Parathyroid adenoma (tissue), 2 donors: ENCODE results near the gene FCN2.

Experiments used
- H2AFZ ChIP-seq: fragments of 300-600 bp; sonication (generic); one replicate; pipeline ENCODE4 v1.7.0; 2017; ENCODE audit warnings: antibody characterized with exemption, mild to moderate bottlenecking
- H3K27ac ChIP-seq: fragments of 300-600 bp; sonication (generic); one replicate; pipeline ENCODE4 v1.7.0; 2017
- H3K27me3 ChIP-seq: fragments of 300-600 bp; sonication (generic); one replicate; pipeline ENCODE4 v1.7.0; 2017; ENCODE audit warnings: low read length; ENCODE audit not compliant: control insufficient read depth, insufficient read depth
- H3K36me3 ChIP-seq: fragments of 300-600 bp; sonication (generic); one replicate; pipeline ENCODE4 v1.7.0; 2017; ENCODE audit warnings: low read length; ENCODE audit not compliant: control insufficient read depth, insufficient read depth
- H3K4me1 ChIP-seq: fragments of 300-600 bp; sonication (generic); one replicate; pipeline ENCODE4 v1.7.0; 2017; ENCODE audit warnings: control low read depth
- H3K4me2 ChIP-seq: fragments of 300-600 bp; sonication (generic); one replicate; pipeline ENCODE4 v1.7.0; 2017; ENCODE audit warnings: low read length
- H3K4me3 ChIP-seq: fragments of 300-600 bp; sonication (generic); one replicate; pipeline ENCODE4 v1.7.0; 2017; ENCODE audit warnings: low read depth, low read length
- H3K79me2 ChIP-seq: fragments of 300-600 bp; sonication (generic); one replicate; pipeline ENCODE4 v1.7.0; 2017; ENCODE audit warnings: control low read depth
- H3K9ac ChIP-seq: fragments of 300-600 bp; sonication (generic); one replicate; pipeline ENCODE4 v1.7.0; 2017; ENCODE audit warnings: mild to moderate bottlenecking
- H3K9me3 ChIP-seq: fragments of 300-600 bp; sonication (generic); one replicate; pipeline ENCODE4 v1.7.0; 2017; ENCODE audit warnings: low read length; ENCODE audit not compliant: control insufficient read depth
- TF ChIP-seq, protein P1 (sequence below): fragments of 300-600 bp; sonication (generic); IDR thresholded peaks from one replicate; pipeline ENCODE4 v1.7.0; 2017; ENCODE audit warnings: antibody characterized with exemption, mild to moderate bottlenecking
- donor health status: primary hyperparathyroidism.

Gene FCN2

GRCh38 chr9:134834217-134834956 is 46.2 kb upstream of the FCN2 start:
- H3K4me1 ChIP-seq, result no peaks in the 10 kb centered on the region

DNA sequence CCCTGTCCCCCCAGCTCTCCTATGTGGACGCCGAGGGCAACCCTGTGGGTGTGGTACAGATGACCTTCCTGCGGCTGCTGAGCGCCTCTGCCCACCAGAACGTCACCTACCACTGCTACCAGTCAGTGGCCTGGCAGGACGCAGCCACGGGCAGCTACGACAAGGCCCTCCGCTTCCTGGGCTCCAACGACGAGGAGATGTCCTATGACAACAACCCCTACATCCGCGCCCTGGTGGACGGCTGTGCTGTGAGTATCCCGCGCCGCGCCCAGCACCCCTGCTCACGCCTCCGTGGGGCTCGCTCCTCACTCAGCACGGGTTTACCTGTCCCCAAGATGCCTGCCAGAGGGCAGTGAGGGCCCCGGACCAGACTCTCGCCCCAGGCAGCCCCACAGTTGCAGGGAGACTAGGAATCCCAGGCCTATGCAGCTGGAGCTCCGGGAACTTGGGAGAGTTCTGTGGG is 45.6 kb upstream of the FCN2 start:
- Histone ChIP-seq H3K4me2 (no peak overlapping the region), H3K79me2 (no peaks in the 10 kb centered on the region)

More at GRCh38 chr9:134834217-134834956, 46.2 kb upstream of the FCN2 start:
- no peaks in the 10 kb centered on the region for H3K36me3 ChIP-seq
- TF ChIP-seq, protein P1, sequence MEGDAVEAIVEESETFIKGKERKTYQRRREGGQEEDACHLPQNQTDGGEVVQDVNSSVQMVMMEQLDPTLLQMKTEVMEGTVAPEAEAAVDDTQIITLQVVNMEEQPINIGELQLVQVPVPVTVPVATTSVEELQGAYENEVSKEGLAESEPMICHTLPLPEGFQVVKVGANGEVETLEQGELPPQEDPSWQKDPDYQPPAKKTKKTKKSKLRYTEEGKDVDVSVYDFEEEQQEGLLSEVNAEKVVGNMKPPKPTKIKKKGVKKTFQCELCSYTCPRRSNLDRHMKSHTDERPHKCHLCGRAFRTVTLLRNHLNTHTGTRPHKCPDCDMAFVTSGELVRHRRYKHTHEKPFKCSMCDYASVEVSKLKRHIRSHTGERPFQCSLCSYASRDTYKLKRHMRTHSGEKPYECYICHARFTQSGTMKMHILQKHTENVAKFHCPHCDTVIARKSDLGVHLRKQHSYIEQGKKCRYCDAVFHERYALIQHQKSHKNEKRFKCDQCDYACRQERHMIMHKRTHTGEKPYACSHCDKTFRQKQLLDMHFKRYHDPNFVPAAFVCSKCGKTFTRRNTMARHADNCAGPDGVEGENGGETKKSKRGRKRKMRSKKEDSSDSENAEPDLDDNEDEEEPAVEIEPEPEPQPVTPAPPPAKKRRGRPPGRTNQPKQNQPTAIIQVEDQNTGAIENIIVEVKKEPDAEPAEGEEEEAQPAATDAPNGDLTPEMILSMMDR, result no peak
- H3K27me3 ChIP-seq, result no peaks in the 10 kb centered on the region
- no peaks in the 10 kb centered on the region for H3K79me2 ChIP-seq
- H3K27ac ChIP-seq, result no peak overlapping the region
- H3K9ac ChIP-seq, result no peak overlapping the region
- no peak overlapping the region for H2AFZ ChIP-seq
- H3K4me3 ChIP-seq, result no peak overlapping the region
- H3K9me3 ChIP-seq, result no peaks in the 10 kb centered on the region
- no peak overlapping the region for H3K4me2 ChIP-seq

DNA sequence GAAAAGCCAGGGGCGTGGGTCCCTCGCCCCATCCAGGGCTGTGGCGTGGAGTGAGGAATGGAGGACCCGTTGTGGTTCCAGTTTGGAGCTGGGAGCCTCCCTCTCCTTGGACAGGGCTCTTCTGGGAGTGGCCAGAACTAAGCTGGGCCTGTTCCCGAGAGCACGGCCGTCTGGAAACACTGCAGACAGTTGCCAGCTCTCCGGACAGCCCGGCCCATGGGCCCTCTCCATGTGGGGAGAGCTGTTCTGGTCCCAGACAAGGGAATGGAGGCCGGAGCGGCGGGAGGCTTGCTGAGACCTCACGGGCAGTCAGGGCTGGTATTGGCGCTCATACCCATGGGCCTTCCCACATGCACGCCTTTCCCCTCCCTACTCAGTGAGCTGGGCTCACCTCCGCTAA is 45.2 kb upstream of the FCN2 start:
- no peak overlapping the region for H3K4me2 ChIP-seq
- H3K4me3 ChIP-seq, result no peak overlapping the region
- no peaks in the 10 kb centered on the region for H3K79me2 ChIP-seq
- TF ChIP-seq, protein P1, result no peak
- H3K4me1 ChIP-seq, result no peaks in the 10 kb centered on the region
- no peaks in the 10 kb centered on the region for H3K27me3 ChIP-seq
- no peak overlapping the region for H3K27ac ChIP-seq
- H3K9me3 ChIP-seq, result no peaks in the 10 kb centered on the region
- no peak overlapping the region for H3K9ac ChIP-seq
- H2AFZ ChIP-seq, result no peak overlapping the region
- H3K36me3 ChIP-seq, result no peaks in the 10 kb centered on the region

More for the DNA sequence above, 45.6 kb upstream of the FCN2 start:
- Histone ChIP-seq H3K27ac (no peak overlapping the region), H3K9ac (no peak overlapping the region), H3K4me3 (no peak overlapping the region), H3K36me3 (no peaks in the 10 kb centered on the region), H2AFZ (no peak overlapping the region), H3K9me3 (no peaks in the 10 kb centered on the region), H3K4me1 (no peaks in the 10 kb centered on the region), H3K27me3 (no peaks in the 10 kb centered on the region)
- TF ChIP-seq, protein P1, result no peak

- Histone ChIP-seq H2AFZ (no peak overlapping the region), H3K79me2 (no peaks in the 10 kb centered on the region), H3K9me3 (no peaks in the 10 kb centered on the region), H3K9ac (no peak overlapping the region), H3K4me3 (no peak overlapping the region), H3K4me2 (no peak overlapping the region), H3K36me3 (no peaks in the 10 kb centered on the region), H3K4me1 (no peaks in the 10 kb centered on the region), H3K27ac (no peak overlapping the region), H3K27me3 (no peaks in the 10 kb centered on the region)
- TF ChIP-seq, protein P1, result no peak
Observed at GRCh38 chr9:134835987-134836386, 44.6 kb upstream of the FCN2 start.
